Activated naive CD8-positive, alpha-beta T cell treated with anti-CD3 and anti-CD28 coated beads, Interleukin-2, amount 50 U/mL, for 16 hours (primary cell): ENCODE data around the gene SPHK1.
A peak's percentile ranks its signal among the peaks of the same experiment; 100 is the strongest.

Experiments used
- DNase-seq: peaks from one replicate; pipeline ENCODE4 v3.0.0-alpha.2; 2020; ENCODE audit warnings: low read depth, low spot score

Gene SPHK1

GRCh38 chr17:76407509-76407908 lies 23.1 kb downstream of the SPHK1 start:
- DNase-seq = no peak

GRCh38 chr17:76408037-76408849 lies 23.8 kb downstream of the SPHK1 start:
- peak; percentile 22 for DNase-seq

GRCh38 chr17:76410328-76410965 lies 26.0 kb downstream of the SPHK1 start:
- no peak for DNase-seq

GRCh38 chr17:76411247-76411646 lies 26.8 kb downstream of the SPHK1 start:
- DNase-seq = no peak

- DNase-seq = no peak
These were observed 30.2 kb downstream of the SPHK1 start for GRCh38 chr17:76414334-76415295.

GRCh38 chr17:76415786-76416185 lies 31.4 kb downstream of the SPHK1 start:
- no peak for DNase-seq

GRCh38 chr17:76416457-76416856 lies 32.0 kb downstream of the SPHK1 start:
- no peak for DNase-seq

- DNase-seq = no peak
These were observed 32.5 kb downstream of the SPHK1 start for GRCh38 chr17:76416899-76417298.

- DNase-seq = no peak
These were observed 33.2 kb downstream of the SPHK1 start for GRCh38 chr17:76417499-76418143.

- DNase-seq = no peak
These were observed 35.3 kb downstream of the SPHK1 start for GRCh38 chr17:76419576-76420260.

GRCh38 chr17:76420356-76421043 lies 36.1 kb downstream of the SPHK1 start:
- DNase-seq = no peak

GRCh38 chr17:76421044-76421407 lies 36.6 kb downstream of the SPHK1 start:
- no peak for DNase-seq

- DNase-seq = no peak
These were observed 38.0 kb downstream of the SPHK1 start for GRCh38 chr17:76422406-76422805.

- DNase-seq = no peak
These were observed 38.5 kb downstream of the SPHK1 start for GRCh38 chr17:76422860-76423259.

- no peak for DNase-seq
These were observed 42.4 kb downstream of the SPHK1 start for GRCh38 chr17:76426853-76427252.

- DNase-seq = no peak
These were observed 43.3 kb downstream of the SPHK1 start for GRCh38 chr17:76427501-76428231.

GRCh38 chr17:76428511-76428910 lies 44.1 kb downstream of the SPHK1 start:
- DNase-seq = no peak

- DNase-seq = no peak
These were observed 47.1 kb downstream of the SPHK1 start for GRCh38 chr17:76431509-76431908.

GRCh38 chr17:76432004-76432403 lies 47.6 kb downstream of the SPHK1 start:
- DNase-seq = no peak
